NCI-H1417 treated with DMSO at 0.1 percent for 48 hours (cell line): ENCODE measurements around the gene ATRN.
"Not testable (repeated sequence)": the region's sequence is repeated elsewhere in the genome, so short reads cannot be mapped to it uniquely, and the experiment has no call there.

Experiments
- DNase-seq: peaks from one replicate; lab custom pipeline; 2025; lab: John Stamatoyannopoulos, UW

ATRN gene

GRCh38 chr20:3563548-3564177, 92.8 kb downstream of the ATRN start:
- peak; percentile 15 for DNase-seq

GRCh38 chr20:3565851-3566250, 95.0 kb downstream of the ATRN start:
- no peak for DNase-seq

GRCh38 chr20:3572151-3572550, 101.3 kb downstream of the ATRN start:
- no peak for DNase-seq

- DNase-seq, result no peak
These were observed 105.5 kb downstream of the ATRN start for GRCh38 chr20:3576363-3576762.

- DNase-seq, result no peak
These were observed 106.5 kb downstream of the ATRN start for GRCh38 chr20:3577366-3577765.

GRCh38 chr20:3580412-3580811, 109.6 kb downstream of the ATRN start:
- DNase-seq, result no peak

GRCh38 chr20:3583765-3584164, 112.9 kb downstream of the ATRN start:
- DNase-seq, result no peak

- no peak for DNase-seq
These were observed 115.3 kb downstream of the ATRN start for GRCh38 chr20:3586093-3586492.

- no peak for DNase-seq
These were observed 119.3 kb downstream of the ATRN start for GRCh38 chr20:3590164-3590563.

- no peak for DNase-seq
These were observed 122.1 kb downstream of the ATRN start for GRCh38 chr20:3592931-3593330.

GRCh38 chr20:3595541-3595940, 124.7 kb downstream of the ATRN start:
- DNase-seq, result peak; percentile 28

- no peak for DNase-seq
These were observed 132.3 kb downstream of the ATRN start for GRCh38 chr20:3603108-3603507.

GRCh38 chr20:3605386-3605886, 134.6 kb downstream of the ATRN start:
- not testable (repeated sequence) for DNase-seq

- DNase-seq, result no peak
These were observed 135.2 kb downstream of the ATRN start for GRCh38 chr20:3606021-3606420.

- no peak for DNase-seq
These were observed 141.1 kb downstream of the ATRN start for GRCh38 chr20:3611901-3612300.

- no peak for DNase-seq
These were observed 142.2 kb downstream of the ATRN start for GRCh38 chr20:3612795-3613572.

- no peak for DNase-seq
These were observed 143.1 kb downstream of the ATRN start for GRCh38 chr20:3613821-3614440.

GRCh38 chr20:3614466-3614865, 143.6 kb downstream of the ATRN start:
- DNase-seq, result no peak

GRCh38 chr20:3615171-3615840, 144.5 kb downstream of the ATRN start:
- not testable (repeated sequence) for DNase-seq

GRCh38 chr20:3616250-3616649, 145.4 kb downstream of the ATRN start:
- DNase-seq, result no peak

GRCh38 chr20:3621111-3621510, 150.3 kb downstream of the ATRN start:
- DNase-seq, result no peak

GRCh38 chr20:3622406-3622805, 151.6 kb downstream of the ATRN start:
- DNase-seq, result no peak
